CMK (cell line): ENCODE data around the gene KLF12.

ENCODE experiments used
- DNase-seq: peaks from one replicate; pipeline ENCODE4 v3.0.0-alpha.2; 2010; ENCODE audit warnings: low read depth

Gene KLF12

DNA sequence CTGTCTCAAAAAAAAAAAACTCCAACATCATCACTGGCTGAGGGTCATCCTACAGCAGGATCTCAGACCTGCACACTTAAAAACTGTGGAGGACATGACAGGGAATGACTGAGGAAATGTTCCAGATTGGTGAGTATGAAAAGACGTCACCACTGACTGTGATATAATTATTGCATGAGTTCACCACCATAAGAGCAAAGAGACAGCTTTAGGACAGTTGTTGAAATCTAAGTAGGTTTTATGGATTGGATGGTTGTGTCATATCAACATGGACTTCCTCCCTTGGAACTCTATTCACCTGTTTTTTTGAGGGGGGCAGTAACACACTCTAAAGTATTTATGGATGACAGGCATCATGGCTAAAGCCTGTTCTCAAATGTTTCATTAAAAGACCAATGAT is 31.5 kb downstream of the KLF12 start:
- no peak for DNase-seq

DNA sequence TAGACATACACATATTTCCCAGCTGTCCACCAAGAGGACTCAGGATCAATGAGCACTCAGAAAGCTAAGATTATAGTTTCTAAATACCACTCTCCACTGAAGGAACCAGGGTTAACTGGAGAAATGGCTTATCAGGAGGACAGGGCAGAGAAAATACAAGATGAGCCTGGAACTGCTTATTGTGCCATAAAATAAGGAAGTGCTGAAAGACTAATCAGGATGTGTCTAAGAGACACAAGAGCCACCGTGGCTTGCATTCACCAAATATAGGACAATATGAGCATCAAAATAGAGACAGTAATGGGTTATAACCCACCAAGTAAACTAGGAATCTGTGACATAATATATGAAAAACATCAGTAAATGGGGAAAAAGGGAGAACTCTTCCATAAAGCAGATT is 32.8 kb downstream of the KLF12 start:
- no peak for DNase-seq

DNA sequence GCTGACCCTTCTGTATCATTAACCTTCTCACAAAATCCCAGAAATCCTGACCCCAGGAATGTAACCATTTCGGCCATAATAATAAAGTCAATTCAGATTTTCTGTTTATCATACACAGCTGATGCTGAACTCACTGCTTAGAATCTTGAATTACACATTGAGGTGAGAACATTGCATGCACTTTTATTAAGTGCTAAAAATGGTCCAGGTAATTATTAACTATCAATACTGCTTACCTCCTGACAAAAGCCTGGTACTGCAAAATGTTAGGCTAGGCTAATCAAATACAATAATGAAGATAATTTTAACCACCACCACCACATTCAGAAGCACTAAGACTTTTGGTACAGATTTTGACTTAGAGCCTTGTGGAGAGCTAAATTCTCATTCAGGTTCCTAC is 36.1 kb downstream of the KLF12 start:
- DNase-seq, result no peak

DNA sequence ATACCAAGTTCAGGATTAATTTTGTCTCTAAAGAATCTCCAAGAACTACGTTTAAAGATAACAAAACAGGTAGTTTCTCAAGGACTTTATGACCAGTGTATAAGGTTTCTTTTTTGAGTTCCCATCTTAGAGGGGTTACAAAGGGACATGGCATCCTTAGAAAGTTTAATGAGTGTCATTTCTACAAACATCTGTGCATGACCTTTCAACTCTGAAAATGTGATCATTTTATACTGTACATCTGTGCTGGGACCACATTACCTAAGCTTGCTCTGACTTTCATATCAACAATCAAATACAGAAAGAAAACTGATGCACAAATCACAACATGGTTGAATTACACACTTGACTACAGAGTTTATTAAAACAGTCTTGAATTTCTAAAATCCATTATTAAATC is 37.1 kb downstream of the KLF12 start:
- DNase-seq, result no peak

DNA sequence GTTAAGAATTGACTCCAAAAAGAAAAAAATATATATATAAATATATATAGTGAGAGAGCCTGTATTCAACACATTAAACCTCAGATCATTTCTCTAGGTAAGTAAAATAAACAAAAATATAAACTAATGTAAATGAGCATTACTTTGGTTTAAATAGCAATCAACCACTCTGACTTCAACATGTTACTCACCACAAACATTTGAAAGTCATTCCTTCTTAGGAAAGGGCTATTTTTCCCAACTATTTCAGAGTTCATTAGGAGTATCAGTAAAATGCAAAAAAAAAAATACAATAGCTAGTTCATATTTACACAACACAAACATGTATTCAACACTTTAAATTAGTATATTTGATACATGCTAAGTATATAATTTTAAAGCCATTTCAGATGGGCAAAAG is 40.5 kb downstream of the KLF12 start:
- no peak for DNase-seq

DNA sequence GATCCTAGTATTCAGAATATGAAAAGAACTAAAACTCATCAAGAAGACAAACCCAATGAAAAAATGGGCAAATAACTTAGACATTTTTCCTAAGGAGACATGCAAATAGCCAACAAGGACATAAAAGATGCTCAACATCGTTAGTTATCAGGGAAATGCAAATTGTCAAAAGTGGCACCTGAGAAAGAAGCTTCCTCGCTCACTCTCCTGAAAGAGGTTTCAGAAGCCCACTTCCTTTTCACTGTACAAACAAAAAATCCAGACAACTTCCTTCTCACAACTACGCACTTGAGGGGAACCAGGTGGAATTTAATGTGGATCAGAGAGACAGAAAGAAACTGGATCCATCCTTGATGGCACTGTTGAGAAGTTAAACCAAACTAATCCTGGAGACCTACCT is 41.5 kb downstream of the KLF12 start:
- no peak for DNase-seq

DNA sequence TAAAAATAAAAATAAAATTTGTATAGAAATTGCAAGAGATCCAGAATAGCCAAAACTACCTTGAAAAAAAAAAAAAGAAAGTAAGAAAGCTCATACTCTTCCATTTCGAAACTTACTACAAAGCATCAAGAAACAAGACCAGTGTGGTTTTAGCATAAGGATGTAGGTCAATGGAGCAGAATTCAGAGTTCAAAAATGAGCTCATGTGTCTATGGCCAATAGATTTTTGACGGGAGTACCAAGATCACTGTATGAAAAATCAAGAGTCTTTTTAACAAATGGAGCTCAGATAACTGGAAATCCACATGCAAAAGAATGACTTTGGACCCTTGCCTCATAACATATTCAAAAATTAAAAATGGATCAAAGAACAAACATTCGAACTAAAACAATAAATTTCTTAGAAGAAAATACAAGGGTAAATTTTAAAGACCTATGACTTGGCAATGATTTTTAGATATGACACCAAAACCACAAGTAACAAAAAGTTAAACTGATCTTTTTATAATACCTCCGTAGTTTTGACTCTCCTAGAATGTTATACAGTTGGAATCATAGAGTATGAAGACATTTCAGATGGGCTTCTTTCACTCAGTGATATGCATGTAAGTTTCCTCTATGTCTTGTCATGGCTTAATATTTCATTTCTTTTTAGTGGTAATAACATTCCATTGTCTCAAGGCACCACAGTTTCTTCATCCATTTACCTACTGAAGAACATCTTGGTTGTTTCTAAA is 43.2 kb downstream of the KLF12 start:
- DNase-seq, result no peak

GRCh38 chr13:74090397-74090796 is 43.8 kb downstream of the KLF12 start:
- DNase-seq, result no peak

DNA sequence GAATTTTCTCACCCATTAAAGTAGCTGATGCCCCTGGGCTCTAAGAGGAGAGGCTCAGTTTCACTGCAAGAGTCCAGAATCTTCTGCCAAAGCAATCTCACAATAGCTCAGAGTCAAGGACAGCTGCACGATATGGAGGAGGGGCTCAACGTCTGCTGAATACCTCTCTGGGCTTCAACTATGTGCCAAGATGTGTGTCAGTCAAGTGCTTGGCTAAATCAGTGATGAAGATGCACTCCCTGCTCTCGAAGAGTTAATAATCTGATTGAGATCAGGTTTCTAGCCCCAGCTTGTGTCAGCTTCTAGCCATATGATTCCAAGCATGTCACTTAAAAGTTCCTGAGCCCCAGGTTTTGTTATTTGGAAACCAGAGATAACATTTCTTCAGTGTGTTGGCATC is 46.8 kb downstream of the KLF12 start:
- no peak for DNase-seq
